ENCODE results near the gene LSM7. TPM values are rescaled to one million over a fixed set of nuclear protein-coding genes. Genes with fewer than 3 reads are reported as not detected.

Gene LSM7
- total RNA-seq, 4 donors from 2014 or later, result 51.8 to 186 (median 142) TPM

DNA sequence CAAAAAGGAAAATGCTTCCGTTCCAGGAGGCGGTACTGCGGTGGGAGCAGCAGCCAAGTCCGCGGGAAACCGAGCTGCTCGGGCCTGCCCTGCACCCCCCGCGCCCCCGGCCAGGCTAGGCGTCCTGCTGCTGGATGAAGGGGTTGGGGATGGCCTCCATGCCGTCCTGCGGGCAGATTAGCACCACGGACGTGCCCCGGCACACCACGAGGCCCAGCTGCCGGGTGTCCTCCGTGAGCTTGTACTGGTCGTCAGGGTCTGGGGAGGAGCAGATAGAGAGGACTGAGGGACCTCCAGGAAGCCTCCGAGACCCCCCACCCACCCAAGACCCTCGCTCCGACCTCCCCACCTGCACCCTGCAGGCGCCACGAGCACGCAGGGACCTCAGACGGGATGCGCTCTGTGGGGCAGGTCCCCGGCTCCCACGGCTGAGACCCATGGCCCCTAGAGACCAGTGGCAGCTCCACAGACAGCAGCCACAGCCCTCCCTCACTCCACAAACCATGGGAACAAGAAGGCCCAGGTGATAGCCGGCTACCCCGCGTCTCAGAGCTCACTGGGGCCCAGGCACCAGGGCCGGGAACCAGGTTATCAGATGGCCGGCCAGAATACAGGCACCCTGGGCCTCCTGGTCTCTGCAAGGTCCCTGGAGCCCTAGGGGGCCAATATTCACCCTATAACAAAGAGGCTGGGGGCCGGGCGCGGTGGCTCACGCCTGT, 6.7 kb downstream of the LSM7 start:
- Histone ChIP-seq H3K4me3 (no peak overlapping the region), H3K9me3 (no peaks in the 10 kb centered on the region), H3K4me1 (no peaks in the 10 kb centered on the region), H3K27me3 (no peaks in the 10 kb centered on the region), H3K27ac (no peak overlapping the region), H3K36me3 (no peaks in the 10 kb centered on the region)
- TF ChIP-seq POLR2A (IDR thresholded peaks at IDR 0.05), result no peak
- no peak for TF ChIP-seq CTCF (IDR thresholded peaks at IDR 0.05)
- intact Hi-C loops (cut with DNase I; ENCODE audit: low total_unique reads), result no loop called here
- DNase-seq, result no peak

- DNase-seq, result no peak
- Histone ChIP-seq H3K4me1 (no peaks in the 10 kb centered on the region), H3K27ac (no peak overlapping the region), H3K27me3 (no peaks in the 10 kb centered on the region), H3K9me3 (no peaks in the 10 kb centered on the region), H3K36me3 (no peaks in the 10 kb centered on the region), H3K4me3 (no peak overlapping the region)
- TF ChIP-seq POLR2A (IDR thresholded peaks at IDR 0.05) (no peak), CTCF (IDR thresholded peaks at IDR 0.05) (no peak)
- intact Hi-C loops (cut with DNase I; ENCODE audit: low total_unique reads), result no loop called here
Measured at GRCh38 chr19:2320939-2321338, 7.4 kb downstream of the LSM7 start.

DNA sequence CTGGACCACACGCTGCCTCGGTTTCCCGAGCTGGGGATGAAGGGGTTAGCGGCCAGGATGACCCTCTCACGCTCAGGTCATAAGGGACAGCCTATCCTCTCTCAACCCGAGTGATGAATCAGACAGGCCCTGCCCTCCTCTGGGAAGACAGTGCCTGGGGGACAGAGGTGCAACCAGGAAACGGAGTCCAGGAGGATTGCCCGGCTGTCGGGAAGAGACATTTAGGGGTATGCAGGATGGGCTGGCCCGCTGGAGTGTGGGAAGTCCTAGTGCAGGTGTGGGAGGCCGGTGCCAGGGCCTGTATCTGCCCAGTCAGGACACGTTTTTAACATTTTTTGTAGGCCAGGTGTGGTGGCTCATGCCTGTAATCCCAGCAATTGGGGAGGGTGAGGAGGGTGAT, 8.3 kb downstream of the LSM7 start:
- H3K9me3 ChIP-seq, result no peaks in the 10 kb centered on the region
- no peaks in the 10 kb centered on the region for H3K4me1 ChIP-seq
- intact Hi-C loops (cut with DNase I; ENCODE audit: low total_unique reads), result no loop called here
- no peaks in the 10 kb centered on the region for H3K36me3 ChIP-seq
- H3K27me3 ChIP-seq, result no peaks in the 10 kb centered on the region
- TF ChIP-seq CTCF (IDR thresholded peaks at IDR 0.05), result no peak
- TF ChIP-seq POLR2A (IDR thresholded peaks at IDR 0.05), result no peak
- H3K4me3 ChIP-seq, result no peak overlapping the region
- H3K27ac ChIP-seq, result no peak overlapping the region
- no peak for DNase-seq

DNA sequence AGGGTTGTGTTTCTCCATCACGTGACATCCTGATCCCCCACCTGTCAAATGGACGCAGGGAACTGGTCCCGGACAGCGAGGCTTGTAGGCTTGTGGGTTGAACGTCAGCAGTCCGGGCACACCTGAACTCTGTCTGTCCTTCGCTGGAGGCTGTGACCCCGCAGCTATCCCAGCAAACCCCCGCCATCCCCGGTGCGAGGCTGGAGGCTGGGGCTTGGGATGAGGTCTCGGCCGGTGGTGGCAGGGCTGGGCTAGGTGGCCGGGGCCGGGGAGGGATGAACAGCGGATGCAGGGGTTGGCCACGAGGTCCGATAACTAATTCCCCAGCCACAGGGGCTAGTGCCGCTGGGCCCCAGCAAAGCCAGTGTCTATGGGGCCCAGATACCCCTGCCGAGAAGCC, 8.8 kb downstream of the LSM7 start:
- intact Hi-C loops (cut with DNase I; ENCODE audit: low total_unique reads), result no loop called here

More for the DNA sequence above, 8.8 kb downstream of the LSM7 start:
- no peak for TF ChIP-seq POLR2A (IDR thresholded peaks at IDR 0.05)
- no peak for TF ChIP-seq CTCF (IDR thresholded peaks at IDR 0.05)
- no peaks in the 10 kb centered on the region for H3K27me3 ChIP-seq
- DNase-seq, result no peak
- no peaks in the 10 kb centered on the region for H3K36me3 ChIP-seq
- no peaks in the 10 kb centered on the region for H3K4me1 ChIP-seq
- no peak overlapping the region for H3K27ac ChIP-seq
- H3K9me3 ChIP-seq, result no peaks in the 10 kb centered on the region
- H3K4me3 ChIP-seq, result no peak overlapping the region

Measured in uterus (tissue), 4 donors.